Activated CD4-positive, alpha-beta T cell treated with anti-CD3 and anti-CD28 coated beads, Interleukin-2, amount 50 U/mL, for 24 hours (primary cell): ENCODE results near the gene TRIOBP.
"Not testable (repeated sequence)": the region's sequence is repeated elsewhere in the genome, so short reads cannot be mapped to it uniquely, and the experiment has no call there.

Source experiments
- DNase-seq, 2 donors: peaks; one replicate each; pipeline ENCODE4 v3.0.0-alpha.2; 2020; ENCODE audit warnings: low read depth in 1 of 2, low spot score in 1 of 2

TRIOBP gene

DNA sequence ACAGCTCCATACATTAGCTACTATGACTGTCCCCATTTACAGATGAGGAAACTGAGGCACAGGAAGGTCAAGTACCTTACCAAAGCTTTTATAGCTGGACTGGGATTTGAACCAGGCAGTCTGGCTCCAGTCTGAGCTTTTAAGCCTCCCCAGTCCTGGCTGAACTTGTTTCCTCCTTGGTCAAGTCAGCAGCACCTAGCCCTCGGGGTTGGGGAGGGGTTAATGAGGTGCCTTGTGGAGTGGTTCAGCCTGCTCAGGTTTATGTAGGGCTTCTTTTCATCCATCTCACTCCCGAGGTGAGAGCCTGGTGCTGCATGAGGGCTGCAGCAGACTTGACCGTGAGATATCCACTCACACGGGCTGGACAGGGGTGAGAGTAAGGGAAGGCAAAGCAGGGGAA lies 74.2 kb downstream of the TRIOBP start:
- DNase-seq, result no peak

GRCh38 chr22:37771702-37772427 lies 75.0 kb downstream of the TRIOBP start:
- DNase-seq, result no peak

DNA sequence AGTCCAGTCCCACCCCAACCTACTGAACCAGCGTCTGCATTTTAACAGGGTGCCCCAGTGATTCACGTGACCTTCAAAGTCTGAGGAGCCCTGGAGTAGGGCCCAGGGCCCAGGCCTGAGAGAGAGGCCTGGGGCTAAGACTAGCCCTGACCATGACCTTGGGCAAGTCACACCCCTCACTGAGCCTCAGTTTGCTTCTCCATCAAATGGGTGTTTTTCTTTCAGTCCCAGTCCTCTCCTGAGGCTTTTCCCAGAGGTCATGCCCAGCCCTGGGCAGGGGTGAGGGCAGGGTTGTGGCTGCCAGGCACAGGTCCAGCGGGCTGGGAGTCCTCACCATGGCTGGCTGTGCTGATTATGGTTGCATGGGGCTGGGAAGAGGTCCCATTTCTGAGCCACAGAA lies 77.9 kb downstream of the TRIOBP start:
- no peak for DNase-seq

GRCh38 chr22:37775785-37776638 lies 79.2 kb downstream of the TRIOBP start:
- no peak for DNase-seq

- no peak for DNase-seq
Observed at GRCh38 chr22:37776639-37777005, 79.8 kb downstream of the TRIOBP start.

- DNase-seq, result no peak
Observed at GRCh38 chr22:37777122-37777687, 80.4 kb downstream of the TRIOBP start.

GRCh38 chr22:37778370-37779009 lies 81.6 kb downstream of the TRIOBP start:
- DNase-seq, result no peak

DNA sequence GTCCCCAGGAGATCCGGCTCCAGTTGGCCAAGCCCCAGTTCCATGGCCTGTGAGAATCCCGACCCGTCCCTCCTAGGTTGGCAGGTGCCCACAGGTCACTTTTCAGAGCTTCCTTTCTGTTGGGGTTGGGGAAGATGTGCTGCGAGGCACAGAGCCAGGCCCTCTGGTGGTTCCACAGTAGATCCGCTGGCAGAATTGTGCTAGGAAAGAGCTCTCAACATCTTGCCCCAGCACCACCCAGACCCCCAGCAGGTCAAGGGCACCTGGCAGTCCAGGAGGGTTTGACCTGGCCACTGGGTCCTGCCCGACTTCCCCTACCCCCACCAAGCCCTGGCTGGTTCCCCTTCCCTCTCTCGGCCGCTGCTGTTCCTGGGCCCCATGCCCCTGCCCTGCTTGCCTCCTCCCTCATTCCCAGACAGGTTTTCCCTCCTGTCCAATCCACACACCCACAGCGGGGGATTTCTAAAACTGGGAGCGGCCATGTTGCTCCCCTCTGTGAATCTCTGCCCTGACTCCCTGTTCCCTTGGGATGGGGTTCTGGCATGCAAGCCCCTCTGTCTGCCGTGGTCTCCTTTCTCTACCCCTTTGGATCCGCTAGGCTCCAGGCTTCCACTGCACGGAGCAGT lies 84.7 kb downstream of the TRIOBP start:
- no peak for DNase-seq

DNA sequence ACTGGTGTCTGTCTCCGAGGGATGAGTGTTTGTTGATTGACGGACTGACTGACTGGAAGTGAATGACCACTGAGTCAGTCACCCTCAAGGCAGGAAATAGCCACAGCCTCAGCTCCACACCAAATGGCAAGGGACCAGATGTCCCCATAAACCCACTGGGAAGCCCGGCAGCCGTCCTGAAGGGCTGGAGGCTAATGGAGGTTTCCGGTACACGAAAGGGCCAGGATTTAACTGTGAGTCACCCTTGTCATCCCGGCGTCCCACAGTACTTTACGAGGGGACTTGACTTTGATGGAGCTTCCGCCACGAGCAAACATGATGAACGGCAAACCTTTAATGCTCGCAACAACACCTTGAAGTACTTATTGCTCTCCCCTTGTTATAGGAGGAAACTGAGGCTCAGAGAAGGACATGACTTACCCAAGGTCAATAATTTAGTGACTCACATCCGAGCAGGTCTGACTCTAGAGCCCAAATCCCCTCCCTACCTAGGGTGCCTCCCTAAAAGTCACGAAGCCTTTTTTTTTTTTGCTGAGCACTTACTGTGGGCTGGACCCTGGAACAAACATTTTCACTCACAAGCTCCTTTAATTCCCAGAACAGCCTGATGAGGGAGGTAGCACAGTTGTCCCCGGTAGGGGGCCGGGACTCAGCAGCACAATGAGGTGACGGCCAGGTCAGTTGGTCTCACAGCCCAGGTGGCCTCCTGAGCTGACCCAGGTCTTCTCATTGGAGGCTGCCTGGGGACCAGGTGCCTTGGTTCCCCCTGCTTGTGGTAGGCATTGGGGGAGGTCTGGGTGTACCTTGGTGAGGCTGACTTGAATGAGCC lies 85.7 kb downstream of the TRIOBP start:
- DNase-seq, result no peak

DNA sequence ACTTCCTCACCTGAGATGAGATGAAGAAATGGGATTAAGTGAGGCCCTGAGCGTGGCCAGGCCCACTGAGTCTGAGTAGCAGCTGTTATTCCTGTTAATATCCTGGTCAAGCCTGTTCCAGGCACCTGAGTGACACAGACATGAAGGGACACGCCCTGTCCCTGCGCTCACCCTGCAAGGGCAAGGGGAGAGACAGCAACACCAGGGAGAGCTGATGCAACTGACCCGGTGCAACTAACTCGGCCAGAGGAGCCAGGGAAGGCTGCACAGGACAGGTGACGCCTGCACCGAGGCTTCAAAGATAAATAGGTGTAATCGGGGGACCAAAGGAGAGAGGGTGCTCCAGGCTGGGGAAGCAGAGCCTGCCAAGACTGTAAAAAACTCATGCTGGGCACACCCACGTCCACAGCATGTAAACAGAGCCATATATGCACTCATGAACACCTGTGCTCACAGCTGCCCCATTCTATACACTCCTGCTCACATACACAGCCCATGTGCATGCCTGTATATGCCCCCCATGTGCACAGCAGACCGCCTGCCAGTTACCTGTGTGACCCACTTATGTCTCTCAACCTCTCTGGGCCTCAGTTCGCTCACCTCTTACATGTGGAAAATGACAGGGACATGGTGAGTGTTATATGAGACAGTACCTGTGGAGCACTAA lies 88.1 kb downstream of the TRIOBP start:
- no peak for DNase-seq

DNA sequence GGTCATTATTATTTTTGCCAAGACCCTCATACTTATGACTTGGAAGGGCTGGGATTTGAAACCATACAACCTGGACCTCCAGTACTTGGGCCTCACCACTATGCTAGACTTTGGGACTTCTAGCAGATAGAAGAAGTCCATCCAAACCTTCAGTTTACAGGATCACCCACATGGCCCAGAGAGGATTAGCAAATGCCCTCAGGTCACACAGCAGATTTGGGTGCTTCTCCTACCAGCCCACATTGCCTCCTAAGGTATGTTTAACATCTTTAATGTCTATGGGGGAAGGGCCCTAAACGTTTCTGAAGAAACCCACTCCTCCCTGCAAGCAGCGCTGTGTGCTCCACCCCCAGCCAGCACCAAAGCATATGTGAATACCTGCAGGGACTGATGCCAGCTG lies 93.4 kb downstream of the TRIOBP start:
- no peak for DNase-seq

GRCh38 chr22:37792494-37792893 lies 95.6 kb downstream of the TRIOBP start:
- no peak for DNase-seq

- no peak for DNase-seq
Observed at GRCh38 chr22:37794376-37794775, 97.5 kb downstream of the TRIOBP start.

GRCh38 chr22:37796079-37796478 lies 99.2 kb downstream of the TRIOBP start:
- DNase-seq, result no peak

DNA sequence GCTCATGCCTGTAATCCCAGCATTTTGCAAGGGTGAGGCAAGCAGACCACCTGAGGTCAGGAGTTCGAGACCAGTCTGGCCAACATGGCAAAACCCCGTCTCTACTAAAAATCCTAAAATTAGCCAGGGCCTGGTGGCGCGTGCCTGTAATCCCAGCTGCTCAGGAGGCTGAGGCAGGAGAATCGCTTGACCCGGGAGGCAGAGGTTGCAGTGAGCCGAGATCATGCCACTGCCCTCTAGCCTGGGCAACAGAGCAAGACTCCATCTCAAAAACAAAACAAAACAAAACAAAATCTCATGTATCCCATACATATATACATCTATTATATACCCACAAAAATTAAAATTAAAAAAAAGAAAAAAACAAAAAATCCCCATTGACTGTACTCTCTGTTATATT lies 100.4 kb downstream of the TRIOBP start:
- DNase-seq, result not testable (repeated sequence)

- DNase-seq, result no peak
Observed at GRCh38 chr22:37797874-37798500, 101.1 kb downstream of the TRIOBP start.

DNA sequence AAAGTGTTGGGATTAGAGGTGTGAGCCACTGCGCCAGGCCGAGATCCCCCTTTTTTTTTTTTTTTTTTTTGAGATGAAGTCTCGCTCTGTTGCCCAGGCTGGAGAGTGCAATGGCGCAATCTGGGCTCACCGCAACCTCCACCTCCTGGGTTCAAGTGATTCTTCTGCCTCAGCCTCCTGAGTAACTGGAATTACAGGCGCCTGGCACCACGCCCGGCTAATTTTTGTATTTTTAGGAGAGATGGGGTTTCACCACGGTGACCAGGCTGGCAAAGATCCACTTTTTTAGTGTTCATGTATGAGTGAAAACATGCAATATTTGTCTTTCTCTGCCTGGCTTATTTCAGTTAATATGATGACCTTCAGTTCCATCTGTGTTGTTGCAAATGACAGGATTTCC lies 103.1 kb downstream of the TRIOBP start:
- not testable (repeated sequence) for DNase-seq

DNA sequence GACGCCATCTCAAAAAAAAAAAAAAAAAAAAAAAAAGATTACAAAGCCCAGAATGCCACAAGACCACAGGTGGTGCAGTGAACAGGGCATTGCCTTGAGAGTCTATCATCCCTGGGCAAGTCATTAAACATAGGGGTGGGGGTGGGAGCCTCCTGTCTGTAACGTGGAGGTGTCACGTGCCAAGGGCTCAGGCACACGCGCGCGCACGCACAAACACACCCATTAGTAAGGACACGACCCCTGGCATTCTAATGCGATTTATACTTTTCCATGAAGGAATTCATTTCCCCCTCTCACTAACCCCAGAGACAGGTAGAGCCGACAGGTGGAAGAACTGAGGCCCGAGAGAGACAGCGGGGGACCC lies 105.1 kb downstream of the TRIOBP start:
- DNase-seq, result no peak
